IPS-18c (cell line): ENCODE data around the gene RARG.
A peak's percentile ranks its signal among the peaks of the same experiment; 100 is the strongest.
"Not testable (repeated sequence)": the region's sequence is repeated elsewhere in the genome, so short reads cannot be mapped to it uniquely, and the experiment has no call there.

Source experiments
- H3K4me3 ChIP-seq: 2 replicates; pipeline ENCODE4 v1.7.0; 2013; ENCODE audit warnings: low read depth, mild to moderate bottlenecking, low read length, moderate library complexity; ENCODE audit not compliant: insufficient read depth
- H3K9me3 ChIP-seq: one replicate; pipeline ENCODE4 v1.6.1; 2013; ENCODE audit warnings: mild to moderate bottlenecking, low read length, moderate library complexity; ENCODE audit not compliant: control insufficient read depth, insufficient read depth

Gene RARG

GRCh38 chr12:53217931-53218307, 14.1 kb downstream of the RARG start:
- H3K4me3 ChIP-seq = peak overlapping the region; percentile 86
- H3K9me3 ChIP-seq = no peaks in the 10 kb centered on the region

- peak overlapping the region; percentile 86 for H3K4me3 ChIP-seq
Observed at GRCh38 chr12:53217051-53217930, 14.7 kb downstream of the RARG start.

GRCh38 chr12:53215497-53215896, 16.5 kb downstream of the RARG start:
- H3K9me3 ChIP-seq = no peaks in the 10 kb centered on the region
- H3K4me3 ChIP-seq = no peak overlapping the region

More at GRCh38 chr12:53217051-53217930, 14.7 kb downstream of the RARG start:
- no peaks in the 10 kb centered on the region for H3K9me3 ChIP-seq

- Histone ChIP-seq H3K9me3 (no peaks in the 10 kb centered on the region), H3K4me3 (no peak overlapping the region)
Observed at GRCh38 chr12:53214687-53215455, 17.1 kb downstream of the RARG start.

- H3K4me3 ChIP-seq = no peak overlapping the region
Observed at GRCh38 chr12:53214221-53214620, 17.8 kb downstream of the RARG start.

GRCh38 chr12:53213348-53213747, 18.7 kb downstream of the RARG start:
- H3K9me3 ChIP-seq = no peaks in the 10 kb centered on the region
- H3K4me3 ChIP-seq = no peak overlapping the region

More at GRCh38 chr12:53214221-53214620, 17.8 kb downstream of the RARG start:
- no peaks in the 10 kb centered on the region for H3K9me3 ChIP-seq

- H3K9me3 ChIP-seq = no peaks in the 10 kb centered on the region
Observed at GRCh38 chr12:53212931-53213330, 19.1 kb downstream of the RARG start.

GRCh38 chr12:53211476-53212381, 20.3 kb downstream of the RARG start:
- Histone ChIP-seq H3K4me3 (no peak overlapping the region), H3K9me3 (no peaks in the 10 kb centered on the region)

More at GRCh38 chr12:53212931-53213330, 19.1 kb downstream of the RARG start:
- H3K4me3 ChIP-seq = no peak overlapping the region

GRCh38 chr12:53210843-53211242, 21.2 kb downstream of the RARG start:
- no peak overlapping the region for H3K4me3 ChIP-seq
- H3K9me3 ChIP-seq = no peaks in the 10 kb centered on the region

GRCh38 chr12:53208877-53209463, 23.0 kb downstream of the RARG start:
- no peaks in the 10 kb centered on the region for H3K9me3 ChIP-seq
- no peak overlapping the region for H3K4me3 ChIP-seq

GRCh38 chr12:53208435-53208834, 23.6 kb downstream of the RARG start:
- H3K4me3 ChIP-seq = no peak overlapping the region
- H3K9me3 ChIP-seq = no peaks in the 10 kb centered on the region

GRCh38 chr12:53207042-53207441, 25.0 kb downstream of the RARG start, which contains the start of gene ITGB7:
ITGB7 (minus strand) TSS chr12:53207251; CDS start chr12:53200443, 6,808 bp downstream.
- no peaks in the 10 kb centered on the region for H3K9me3 ChIP-seq
- H3K4me3 ChIP-seq = no peak within 1 kb of the TSS

GRCh38 chr12:53205747-53206419, 26.1 kb downstream of the RARG start:
- Histone ChIP-seq H3K9me3 (no peaks in the 10 kb centered on the region), H3K4me3 (no peak overlapping the region)

GRCh38 chr12:53204351-53204750, 27.7 kb downstream of the RARG start:
- Histone ChIP-seq H3K9me3 (no peaks in the 10 kb centered on the region), H3K4me3 (no peak overlapping the region)

- H3K4me3 ChIP-seq, H3K9me3 ChIP-seq: not testable (repeated sequence)
Observed at GRCh38 chr12:53202316-53202715, 29.7 kb downstream of the RARG start.

GRCh38 chr12:53201639-53202038, 30.4 kb downstream of the RARG start:
- H3K9me3 ChIP-seq = no peaks in the 10 kb centered on the region
- H3K4me3 ChIP-seq = no peak overlapping the region
